ENCODE results near the gene MMP28. TPM values are rescaled to one million over a fixed set of nuclear protein-coding genes. Genes with fewer than 3 reads are reported as not detected.

The MMP28 gene
- total RNA-seq, 4 donors from 2014 or later: 21.6 to 46.1 (median 42.7) TPM

- TF ChIP-seq CTCF (IDR thresholded peaks at IDR 0.05; ENCODE audit: low read depth): no peak
Observed at GRCh38 chr17:35752945-35753764, 42.3 kb downstream of the MMP28 start, which contains the start of gene GAS2L2. TSS of gene GAS2L2 (minus strand) at chr17:35753239. CDS start at chr17:35752850, 389 bp downstream.

- TF ChIP-seq CTCF (IDR thresholded peaks at IDR 0.05; ENCODE audit: low read depth): no peak
Observed at GRCh38 chr17:35752471-35752870, 43.0 kb downstream of the MMP28 start.

GRCh38 chr17:35750526-35751395 is 44.7 kb downstream of the MMP28 start:
- no peak for TF ChIP-seq CTCF (IDR thresholded peaks at IDR 0.05; ENCODE audit: low read depth)

- no peak for TF ChIP-seq CTCF (IDR thresholded peaks at IDR 0.05; ENCODE audit: low read depth)
Observed at GRCh38 chr17:35749560-35750412, 45.7 kb downstream of the MMP28 start.

- no peak for TF ChIP-seq CTCF (IDR thresholded peaks at IDR 0.05; ENCODE audit: low read depth)
Observed at GRCh38 chr17:35748979-35749378, 46.5 kb downstream of the MMP28 start.

- no peak for TF ChIP-seq CTCF (IDR thresholded peaks at IDR 0.05; ENCODE audit: low read depth)
Observed at GRCh38 chr17:35748341-35748841, 47.0 kb downstream of the MMP28 start.

All from subcutaneous adipose tissue (tissue), 4 donors.